ES-I3 (cell line): ENCODE measurements around the gene GJA1.
A peak's percentile ranks its signal among the peaks of the same experiment; 100 is the strongest.
"Not testable (repeated sequence)": the region's sequence is repeated elsewhere in the genome, so short reads cannot be mapped to it uniquely, and the experiment has no call there.

ENCODE experiments used
- H3K36me3 ChIP-seq: 2 replicates; pipeline ENCODE4 v1.6.1; 2013; ENCODE audit warnings: mild to moderate bottlenecking, low read length, control low read depth, moderate library complexity; ENCODE audit not compliant: insufficient read depth
- H3K4me1 ChIP-seq: 2 replicates; pipeline ENCODE4 v1.6.1; 2013; ENCODE audit warnings: mild to moderate bottlenecking, control low read depth, low read length; ENCODE audit not compliant: insufficient read depth
- H3K9ac ChIP-seq: 2 replicates; pipeline ENCODE4 v1.6.1; 2013; ENCODE audit warnings: low read depth, mild to moderate bottlenecking, low read length, moderate library complexity
- H3K9me3 ChIP-seq: 2 replicates; pipeline ENCODE4 v1.6.1; 2013; ENCODE audit warnings: mild to moderate bottlenecking, low read length, moderate library complexity; ENCODE audit not compliant: control insufficient read depth, insufficient read depth

The GJA1 gene

GRCh38 chr6:121428872-121429756, 6.3 kb upstream of the GJA1 start:
- Histone ChIP-seq H3K9me3 (no peaks in the 10 kb centered on the region; the same call in 1 of the 2 replicates), H3K4me1 (peaks cover 18% of the 10 kb centered on the region; the same call in 1 of the 2 replicates), H3K36me3 (no peaks in the 10 kb centered on the region), H3K9ac (no peak overlapping the region)

- no peaks in the 10 kb centered on the region; the same call in 1 of the 2 replicates for H3K9me3 ChIP-seq
- peak overlapping the region; percentile 42 for H3K9ac ChIP-seq
- peaks cover 24% of the 10 kb centered on the region for H3K4me1 ChIP-seq
- H3K36me3 ChIP-seq, result no peaks in the 10 kb centered on the region
Measured at GRCh38 chr6:121430514-121431460, 4.7 kb upstream of the GJA1 start.

- H3K36me3 ChIP-seq, H3K9me3 ChIP-seq, H3K9ac ChIP-seq: not testable (repeated sequence)
- peaks cover 24% of the 10 kb centered on the region for H3K4me1 ChIP-seq
Measured at GRCh38 chr6:121431776-121432175, 3.7 kb upstream of the GJA1 start.

- Histone ChIP-seq H3K4me1 (peaks cover 24% of the 10 kb centered on the region), H3K36me3 (peaks cover 8% of the 10 kb centered on the region; the same call in 1 of the 2 replicates), H3K9ac (peak overlapping the region; percentile 76), H3K9me3 (no peaks in the 10 kb centered on the region; the same call in 1 of the 2 replicates)
Measured at GRCh38 chr6:121434037-121434770, 1.2 kb upstream of the GJA1 start.

GRCh38 chr6:121436274-121436857, 920 bp downstream of the GJA1 start:
- peaks cover 24% of the 10 kb centered on the region for H3K4me1 ChIP-seq
- H3K9me3 ChIP-seq, result no peaks in the 10 kb centered on the region
- H3K9ac ChIP-seq, result peak overlapping the region; percentile 76
- H3K36me3 ChIP-seq, result peaks cover 9% of the 10 kb centered on the region; the same call in 1 of the 2 replicates

- H3K9ac ChIP-seq, result peak overlapping the region; percentile 76
- no peaks in the 10 kb centered on the region for H3K9me3 ChIP-seq
- H3K4me1 ChIP-seq, result peaks cover 28% of the 10 kb centered on the region
- H3K36me3 ChIP-seq, result peaks cover 12% of the 10 kb centered on the region; the same call in 1 of the 2 replicates
Measured at GRCh38 chr6:121436960-121437850, 1.8 kb downstream of the GJA1 start.

GRCh38 chr6:121437851-121438651, 2.6 kb downstream of the GJA1 start:
- Histone ChIP-seq H3K9ac (peak overlapping the region; percentile 76), H3K36me3 (peaks cover 16% of the 10 kb centered on the region; the same call in 1 of the 2 replicates), H3K4me1 (peaks cover 27% of the 10 kb centered on the region), H3K9me3 (no peaks in the 10 kb centered on the region)

GRCh38 chr6:121438869-121439268, 3.4 kb downstream of the GJA1 start:
- Histone ChIP-seq H3K9ac (peak overlapping the region; percentile 76), H3K36me3 (peaks cover 17% of the 10 kb centered on the region; the same call in 1 of the 2 replicates), H3K9me3 (no peaks in the 10 kb centered on the region), H3K4me1 (peaks cover 30% of the 10 kb centered on the region)

GRCh38 chr6:121439475-121439874, 4.0 kb downstream of the GJA1 start:
- Histone ChIP-seq H3K36me3 (peaks cover 23% of the 10 kb centered on the region; the same call in 1 of the 2 replicates), H3K9ac (peak overlapping the region; percentile 76), H3K4me1 (peaks cover 31% of the 10 kb centered on the region), H3K9me3 (no peaks in the 10 kb centered on the region)

GRCh38 chr6:121439926-121440325, 4.5 kb downstream of the GJA1 start:
- Histone ChIP-seq H3K4me1 (peaks cover 28% of the 10 kb centered on the region), H3K9ac (peak overlapping the region; percentile 76), H3K9me3 (no peaks in the 10 kb centered on the region), H3K36me3 (peaks cover 26% of the 10 kb centered on the region; the same call in 1 of the 2 replicates)

- H3K9me3 ChIP-seq, result no peaks in the 10 kb centered on the region
- peaks cover 38% of the 10 kb centered on the region; the same call in 1 of the 2 replicates for H3K36me3 ChIP-seq
- H3K4me1 ChIP-seq, result peaks cover 31% of the 10 kb centered on the region
- peak overlapping the region; percentile 38; the same call in 1 of the 2 replicates for H3K9ac ChIP-seq
Measured at GRCh38 chr6:121441477-121441876, 6.0 kb downstream of the GJA1 start.

GRCh38 chr6:121442576-121442975, 7.1 kb downstream of the GJA1 start:
- Histone ChIP-seq H3K9ac (peak overlapping the region; percentile 33; the same call in 1 of the 2 replicates), H3K9me3 (no peaks in the 10 kb centered on the region), H3K36me3 (peaks cover 40% of the 10 kb centered on the region), H3K4me1 (peaks cover 31% of the 10 kb centered on the region)
